ENCODE data around the gene NUP88.
"Not testable (repeated sequence)": the region's sequence is repeated elsewhere in the genome, so short reads cannot be mapped to it uniquely, and the experiment has no call there.

The NUP88 gene

GRCh38 chr17:5431234-5431633 is 11.8 kb upstream of the NUP88 start:
- TF ChIP-seq CTCF (conservative IDR thresholded peaks at IDR 0.05), result 0 out of 2 replicates have a peak, but pooled peaks have one; percentile 8
- H3K27ac ChIP-seq, result not testable (repeated sequence)

GRCh38 chr17:5430413-5430999 is 11.0 kb upstream of the NUP88 start:
- no peak overlapping the region for H3K27ac ChIP-seq
- TF ChIP-seq CTCF (conservative IDR thresholded peaks at IDR 0.05), result no peak

GRCh38 chr17:5429191-5429887 is 9.9 kb upstream of the NUP88 start:
- peak overlapping the region; percentile 26; the same call in 1 of the 2 replicates for H3K27ac ChIP-seq
- no peak for TF ChIP-seq CTCF (conservative IDR thresholded peaks at IDR 0.05)

GRCh38 chr17:5425826-5426225 is 6.4 kb upstream of the NUP88 start:
- TF ChIP-seq CTCF (conservative IDR thresholded peaks at IDR 0.05), result no peak
- H3K27ac ChIP-seq, result no peak overlapping the region

GRCh38 chr17:5424909-5425308 is 5.4 kb upstream of the NUP88 start:
- no peak overlapping the region for H3K27ac ChIP-seq
- no peak for TF ChIP-seq CTCF (conservative IDR thresholded peaks at IDR 0.05)

- no peak overlapping the region for H3K27ac ChIP-seq
- TF ChIP-seq CTCF (conservative IDR thresholded peaks at IDR 0.05), result no peak
Observed at GRCh38 chr17:5422505-5422904, 3.0 kb upstream of the NUP88 start.

- H3K27ac ChIP-seq, result peak within 1 kb of the TSS; percentile 90
- TF ChIP-seq CTCF (conservative IDR thresholded peaks at IDR 0.05), result no peak
Observed at GRCh38 chr17:5419959-5420653, 644 bp upstream of the NUP88 start, which contains the start of gene RPAIN. Gene RPAIN (plus strand): TSS chr17:5420182. CDS start chr17:5420211, 29 bp downstream.
